Measurements from ENCODE around the gene CLSTN2.

DNA sequence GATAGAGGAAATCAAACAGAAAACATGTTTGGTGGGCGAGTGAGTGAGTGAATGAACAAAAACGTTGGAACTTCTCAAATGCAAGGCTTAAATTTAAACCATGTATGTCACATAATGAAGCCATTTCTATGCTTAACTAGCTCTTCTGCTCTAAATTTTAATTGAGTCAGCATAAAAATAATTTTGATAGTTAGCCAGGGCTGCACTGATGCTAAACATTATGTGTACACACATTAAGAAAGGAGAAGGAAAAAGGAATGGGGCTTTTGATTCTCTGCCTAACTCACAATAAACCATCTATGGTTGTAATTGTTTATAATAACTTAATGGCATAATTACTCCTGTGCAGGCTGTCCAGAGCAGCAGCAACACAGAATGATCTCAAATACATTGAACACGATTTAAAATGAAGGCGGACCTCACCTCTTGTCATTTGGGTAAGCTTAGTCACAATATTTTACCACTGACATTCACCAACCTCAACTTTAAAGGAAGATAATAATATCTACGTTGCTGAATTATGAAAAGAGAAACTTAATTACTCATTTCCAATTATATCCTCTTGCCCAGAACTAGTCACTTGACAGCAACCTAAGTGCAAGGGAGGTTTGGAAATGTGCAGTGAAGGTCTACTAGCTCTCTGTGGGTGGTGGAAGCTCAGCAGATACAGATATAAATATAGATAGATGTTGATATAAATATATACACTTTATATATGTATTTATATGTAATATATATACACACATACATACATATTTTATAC is 424.4 kb downstream of the CLSTN2 start:
- TF ChIP-seq, protein P1, sequence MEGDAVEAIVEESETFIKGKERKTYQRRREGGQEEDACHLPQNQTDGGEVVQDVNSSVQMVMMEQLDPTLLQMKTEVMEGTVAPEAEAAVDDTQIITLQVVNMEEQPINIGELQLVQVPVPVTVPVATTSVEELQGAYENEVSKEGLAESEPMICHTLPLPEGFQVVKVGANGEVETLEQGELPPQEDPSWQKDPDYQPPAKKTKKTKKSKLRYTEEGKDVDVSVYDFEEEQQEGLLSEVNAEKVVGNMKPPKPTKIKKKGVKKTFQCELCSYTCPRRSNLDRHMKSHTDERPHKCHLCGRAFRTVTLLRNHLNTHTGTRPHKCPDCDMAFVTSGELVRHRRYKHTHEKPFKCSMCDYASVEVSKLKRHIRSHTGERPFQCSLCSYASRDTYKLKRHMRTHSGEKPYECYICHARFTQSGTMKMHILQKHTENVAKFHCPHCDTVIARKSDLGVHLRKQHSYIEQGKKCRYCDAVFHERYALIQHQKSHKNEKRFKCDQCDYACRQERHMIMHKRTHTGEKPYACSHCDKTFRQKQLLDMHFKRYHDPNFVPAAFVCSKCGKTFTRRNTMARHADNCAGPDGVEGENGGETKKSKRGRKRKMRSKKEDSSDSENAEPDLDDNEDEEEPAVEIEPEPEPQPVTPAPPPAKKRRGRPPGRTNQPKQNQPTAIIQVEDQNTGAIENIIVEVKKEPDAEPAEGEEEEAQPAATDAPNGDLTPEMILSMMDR (conservative IDR thresholded peaks at IDR 0.05 in 1 of 2, IDR thresholded peaks at IDR 0.05 in 1 of 2; ENCODE audit: extremely low read depth in 1 of 2, insufficient read depth in 1 of 2, low read depth in 1 of 2, low read length in 2 of 2), result no peak
- TF ChIP-seq EZH2 (IDR thresholded peaks at IDR 0.05; ENCODE audit: borderline replicate concordance, low read length), result no peak
